ENCODE measurements around the gene TRPM2.

Gene TRPM2

DNA sequence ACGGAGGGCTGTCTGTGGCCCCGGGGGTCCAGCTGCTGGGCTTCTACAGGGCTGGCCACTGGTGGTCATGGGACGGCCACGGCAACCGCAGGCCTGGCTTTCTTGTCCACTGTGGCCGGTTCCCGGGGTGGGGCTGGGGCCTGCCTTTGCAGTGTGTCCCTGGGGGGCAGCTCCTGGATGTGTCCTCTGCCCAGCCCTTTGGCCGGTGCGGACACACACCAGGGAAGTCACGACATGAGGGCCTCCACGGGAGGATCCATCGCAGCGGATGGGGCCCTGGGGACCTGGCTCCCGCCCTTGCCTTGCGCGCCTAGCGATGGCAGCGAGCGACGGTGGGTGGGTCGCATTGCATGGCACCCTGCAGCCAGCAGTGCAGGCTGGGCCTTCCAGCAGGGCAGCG lies 35.5 kb upstream of the TRPM2 start:
- DNase-seq, result no peak
- no peak for ATAC-seq
- Mint-ChIP-seq H3K4me3 (no peak overlapping the region), H3K4me1 (no peaks in the 10 kb centered on the region), H3K27me3 (no peaks in the 10 kb centered on the region), H3K27ac (no peak overlapping the region), H3K9me3 (no peaks in the 10 kb centered on the region)

GRCh38 chr21:44318489-44319285 lies 34.7 kb upstream of the TRPM2 start:
- Mint-ChIP-seq H3K9me3 (no peaks in the 10 kb centered on the region), H3K4me3 (no peak overlapping the region), H3K27ac (peak overlapping the region in 1 of 2 donors; percentile 43), H3K27me3 (no peaks in the 10 kb centered on the region), H3K4me1 (no peaks in the 10 kb centered on the region)
- no peak for ATAC-seq
- no peak for DNase-seq

- Mint-ChIP-seq H3K27ac (peak overlapping the region in 1 of 2 donors; percentile 60), H3K4me3 (no peak overlapping the region), H3K9me3 (no peaks in the 10 kb centered on the region)
Observed at GRCh38 chr21:44319407-44320065, 33.9 kb upstream of the TRPM2 start.

GRCh38 chr21:44320847-44321246 lies 32.6 kb upstream of the TRPM2 start:
- H3K27ac Mint-ChIP-seq, result no peak overlapping the region
- ATAC-seq, result no peak

More at GRCh38 chr21:44319407-44320065, 33.9 kb upstream of the TRPM2 start:
- DNase-seq (no peak), ATAC-seq (peak; percentile 15)
- H3K4me1 Mint-ChIP-seq, result no peaks in the 10 kb centered on the region
- H3K27me3 Mint-ChIP-seq, result no peaks in the 10 kb centered on the region

GRCh38 chr21:44321846-44322450 lies 31.5 kb upstream of the TRPM2 start:
- DNase-seq, result no peak
- peak overlapping the region in 1 of 2 donors; percentile 67 for H3K27ac Mint-ChIP-seq
- no peak overlapping the region for H3K4me3 Mint-ChIP-seq
- no peaks in the 10 kb centered on the region for H3K9me3 Mint-ChIP-seq
- H3K27me3 Mint-ChIP-seq, result no peaks in the 10 kb centered on the region
- H3K4me1 Mint-ChIP-seq, result no peaks in the 10 kb centered on the region
- no peak for ATAC-seq

More at GRCh38 chr21:44320847-44321246, 32.6 kb upstream of the TRPM2 start:
- H3K4me1 Mint-ChIP-seq, result no peaks in the 10 kb centered on the region
- H3K27me3 Mint-ChIP-seq, result no peaks in the 10 kb centered on the region
- DNase-seq, result no peak
- no peaks in the 10 kb centered on the region for H3K9me3 Mint-ChIP-seq
- H3K4me3 Mint-ChIP-seq, result no peak overlapping the region

DNA sequence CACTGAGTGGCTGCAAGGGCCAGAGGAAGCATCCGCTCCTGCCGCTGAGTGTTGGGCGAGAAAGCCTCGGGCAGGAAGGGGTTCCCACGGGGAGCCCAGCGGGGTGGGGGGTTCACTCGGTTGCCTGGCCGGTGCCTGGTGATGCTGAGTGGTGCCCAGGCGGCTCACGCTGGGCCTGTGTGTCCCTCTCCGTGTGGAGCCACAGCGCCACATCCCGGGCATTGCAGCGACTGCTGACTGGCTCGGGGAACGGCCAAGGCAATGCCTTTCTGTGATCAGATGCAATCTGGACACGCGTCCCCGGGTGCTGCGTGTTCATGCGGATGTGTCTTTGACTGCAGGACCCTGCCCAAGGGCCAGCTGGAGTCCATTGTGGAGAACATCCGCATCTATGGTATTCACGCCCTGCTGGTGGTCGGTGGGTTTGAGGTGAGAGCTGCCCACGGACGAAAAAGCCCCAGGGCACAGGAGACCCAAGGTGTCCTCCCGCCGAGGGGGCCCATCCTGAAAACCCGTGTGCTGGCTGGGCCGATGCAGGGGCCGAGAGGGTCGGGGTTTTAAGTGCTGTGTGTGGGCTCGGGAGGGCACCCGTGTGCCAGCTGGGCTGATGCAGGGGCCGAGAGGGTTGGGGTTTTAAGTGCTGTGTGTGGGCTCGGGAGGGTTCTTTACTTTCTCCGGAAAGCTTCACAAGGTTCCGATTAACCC lies 30.6 kb upstream of the TRPM2 start:
- H3K27me3 Mint-ChIP-seq, result no peaks in the 10 kb centered on the region
- ATAC-seq (no peak), DNase-seq (no peak)
- no peak overlapping the region for H3K4me3 Mint-ChIP-seq
- no peak overlapping the region for H3K27ac Mint-ChIP-seq
- H3K9me3 Mint-ChIP-seq, result no peaks in the 10 kb centered on the region
- no peaks in the 10 kb centered on the region for H3K4me1 Mint-ChIP-seq

- H3K4me1 Mint-ChIP-seq, result no peaks in the 10 kb centered on the region
- ATAC-seq, result no peak
- no peak for DNase-seq
- H3K27ac Mint-ChIP-seq, result no peak overlapping the region
- H3K4me3 Mint-ChIP-seq, result no peak overlapping the region
- H3K27me3 Mint-ChIP-seq, result no peaks in the 10 kb centered on the region
- no peaks in the 10 kb centered on the region for H3K9me3 Mint-ChIP-seq
Observed at GRCh38 chr21:44323591-44323990, 29.8 kb upstream of the TRPM2 start.

- no peak for ATAC-seq
- Mint-ChIP-seq H3K9me3 (no peaks in the 10 kb centered on the region), H3K4me1 (no peaks in the 10 kb centered on the region), H3K27me3 (no peaks in the 10 kb centered on the region), H3K4me3 (no peak overlapping the region), H3K27ac (no peak overlapping the region)
- no peak for DNase-seq
Observed at GRCh38 chr21:44324106-44324853, 29.1 kb upstream of the TRPM2 start.

- Mint-ChIP-seq H3K9me3 (no peaks in the 10 kb centered on the region), H3K4me1 (no peaks in the 10 kb centered on the region), H3K27ac (no peak overlapping the region), H3K27me3 (no peaks in the 10 kb centered on the region), H3K4me3 (no peak overlapping the region)
- DNase-seq, result no peak
- ATAC-seq, result no peak
Observed at GRCh38 chr21:44324854-44325107, 28.6 kb upstream of the TRPM2 start.

- H3K27me3 Mint-ChIP-seq, result no peaks in the 10 kb centered on the region
- no peaks in the 10 kb centered on the region for H3K4me1 Mint-ChIP-seq
- no peaks in the 10 kb centered on the region for H3K9me3 Mint-ChIP-seq
- no peak overlapping the region for H3K4me3 Mint-ChIP-seq
- H3K27ac Mint-ChIP-seq, result peak overlapping the region in 1 of 2 donors; percentile 93
- no peak for ATAC-seq
- DNase-seq, result no peak
Observed at GRCh38 chr21:44325386-44326271, 27.8 kb upstream of the TRPM2 start.

DNA sequence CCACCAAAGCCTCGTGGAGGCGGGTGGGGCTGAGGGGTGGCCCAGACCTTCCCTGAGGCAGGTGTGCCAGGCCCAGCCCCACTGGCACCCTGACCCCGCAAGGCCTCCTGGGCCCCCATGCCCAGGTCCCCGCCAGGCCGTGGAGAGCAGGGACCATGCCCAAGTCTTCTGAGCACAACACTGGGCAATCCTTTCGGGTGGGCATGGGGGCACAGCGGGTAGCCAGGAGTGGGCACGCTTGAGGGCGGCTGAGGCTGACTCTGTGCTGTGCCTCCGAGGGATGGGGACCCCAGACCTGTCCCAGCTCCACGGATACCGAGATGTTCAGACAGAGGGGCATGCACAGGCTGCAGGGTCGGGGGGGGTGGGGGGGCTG lies 27.2 kb upstream of the TRPM2 start:
- Mint-ChIP-seq H3K4me3 (no peak overlapping the region), H3K27ac (no peak overlapping the region), H3K4me1 (no peaks in the 10 kb centered on the region), H3K9me3 (no peaks in the 10 kb centered on the region), H3K27me3 (no peaks in the 10 kb centered on the region)
- ATAC-seq, result no peak
- no peak for DNase-seq

GRCh38 chr21:44326716-44327602 lies 26.5 kb upstream of the TRPM2 start:
- DNase-seq (no peak), ATAC-seq (no peak)
- peaks cover 4% of the 10 kb centered on the region for H3K4me1 Mint-ChIP-seq
- H3K27me3 Mint-ChIP-seq, result no peaks in the 10 kb centered on the region
- H3K9me3 Mint-ChIP-seq, result no peaks in the 10 kb centered on the region
- H3K4me3 Mint-ChIP-seq, result no peak overlapping the region
- peak overlapping the region; percentile 71 to 78 for H3K27ac Mint-ChIP-seq

- no peak for ATAC-seq
- DNase-seq, result no peak
- Mint-ChIP-seq H3K4me3 (no peak overlapping the region), H3K4me1 (peaks cover 4% of the 10 kb centered on the region), H3K27me3 (no peaks in the 10 kb centered on the region), H3K27ac (peak overlapping the region; percentile 71 to 78), H3K9me3 (no peaks in the 10 kb centered on the region)
Observed at GRCh38 chr21:44327603-44327974, 25.8 kb upstream of the TRPM2 start.
